IMR-90 (cell line): ENCODE measurements around the gene FOXF1. TPM values are rescaled to one million over a fixed set of nuclear protein-coding genes. Genes with fewer than 3 reads are reported as not detected.

Experiments
- ATAC-seq: fragments of 200-7000 bp; cut with Tn5 transposase; 2 replicates; pipeline ENCODE4 v1.9.1; 2020; ENCODE audit warnings: low read depth, mild to moderate bottlenecking, moderate library complexity
- BruUV-seq: library from RNA; stranded (reverse); fragments of 400-500 nt; replicated peaks from 2 replicates; lab custom pipeline; 2021; lab: Mats Ljungman, UMichigan
- CTCF ChIA-PET: fragments of 300-600 bp; formaldehyde crosslinking; extraction: SDS; loops from one replicate; lab custom pipeline; 2021; ENCODE audit warnings: antibody characterized with exemption; lab: Yijun Ruan, JAX
- POLR2A ChIA-PET: fragments of 300-600 bp; sonication (Branson Sonifier 250); formaldehyde crosslinking; loops from one replicate; lab custom pipeline; 2022; ENCODE audit warnings: antibody characterized with exemption; ENCODE audit not compliant: unreplicated experiment; lab: Charles Lee
- DNase-seq: peaks from one replicate; pipeline ENCODE4 v3.0.0; 2013
- H2AFZ ChIP-seq: replicated peaks from 2 replicates; pipeline ENCODE3; 2013; ENCODE audit warnings: low read length, mild to moderate bottlenecking; ENCODE audit not compliant: poor library complexity
- H2AK5ac ChIP-seq: 2 replicates; pipeline ENCODE4 v1.6.1; 2013; ENCODE audit warnings: low read depth, low read length, inconsistent platforms
- H2AK9ac ChIP-seq: replicated peaks from 2 replicates; pipeline ENCODE3; 2013; ENCODE audit warnings: mild to moderate bottlenecking, low read depth, low read length, moderate library complexity; ENCODE audit not compliant: poor library complexity
- H2BK120ac ChIP-seq: 2 replicates; pipeline ENCODE4 v1.6.1; 2013; ENCODE audit warnings: low read depth, low read length, inconsistent platforms
- H2BK15ac ChIP-seq: 3 replicates; pipeline ENCODE4 v1.6.1; 2013; ENCODE audit warnings: low read depth, low read length, inconsistent platforms
- H2BK20ac ChIP-seq: 2 replicates; pipeline ENCODE4 v1.6.1; 2013; ENCODE audit warnings: low read depth, mild to moderate bottlenecking, inconsistent platforms, low read length, moderate library complexity
- H2BK5ac ChIP-seq: 2 replicates; pipeline ENCODE4 v1.6.1; 2013; ENCODE audit warnings: mild to moderate bottlenecking, low read depth, low read length, inconsistent platforms; ENCODE audit not compliant: poor library complexity, severe bottlenecking
- H3K14ac ChIP-seq: replicated peaks from 2 replicates; pipeline ENCODE4 v1.6.1; 2013; ENCODE audit warnings: low read depth, low read length, inconsistent platforms
- H3K18ac ChIP-seq: 2 replicates; pipeline ENCODE4 v1.6.1; 2013; ENCODE audit warnings: low read depth, low read length, control low read depth
- H3K23ac ChIP-seq: 2 replicates; pipeline ENCODE4 v1.6.1; 2013; ENCODE audit warnings: low read depth, low read length, inconsistent platforms
- H3K27ac ChIP-seq: 2 replicates; pipeline ENCODE4 v1.5.1; 2013; ENCODE audit warnings: mild to moderate bottlenecking, control low read depth, low read length; ENCODE audit not compliant: insufficient read depth
- H3K27me3 ChIP-seq: 2 replicates; pipeline ENCODE4 v1.6.1; 2013; ENCODE audit warnings: low read length; ENCODE audit not compliant: control insufficient read depth, insufficient read depth
- H3K36me3 ChIP-seq: 2 replicates; pipeline ENCODE4 v1.6.1; 2013; ENCODE audit warnings: low read length, mixed read lengths; ENCODE audit not compliant: control insufficient read depth, insufficient read depth
- H3K4ac ChIP-seq: 2 replicates; pipeline ENCODE4 v1.6.1; 2013; ENCODE audit warnings: low read depth, low read length, inconsistent platforms
- H3K4me1 ChIP-seq: 2 replicates; pipeline ENCODE4 v1.6.1; 2013; ENCODE audit warnings: low read length, mixed read lengths; ENCODE audit not compliant: control insufficient read depth, insufficient read depth
- H3K4me2 ChIP-seq: 2 replicates; pipeline ENCODE4 v1.6.1; 2013; ENCODE audit warnings: low read depth, mild to moderate bottlenecking, control low read depth, low read length, moderate library complexity
- H3K4me3 ChIP-seq: 2 replicates; pipeline ENCODE4 v1.5.1; 2013; ENCODE audit warnings: low read depth, mild to moderate bottlenecking, control low read depth, low read length, moderate library complexity; ENCODE audit not compliant: insufficient read depth
- H3K56ac ChIP-seq: 2 replicates; pipeline ENCODE4 v1.6.1; 2013; ENCODE audit warnings: low read length, inconsistent platforms; ENCODE audit not compliant: insufficient read depth; ENCODE audit errors: extremely low read depth
- H3K79me1 ChIP-seq, 2 experiments: 2 replicates each; pipeline ENCODE4 v1.6.1; 2013; ENCODE audit warnings: low read length in 2 of 2, inconsistent platforms in 1 of 2, low read depth in 1 of 2
- H3K9ac ChIP-seq: 2 replicates; pipeline ENCODE4 v1.6.1; 2013; ENCODE audit warnings: low read depth, low read length, control low read depth
- H3K9me1 ChIP-seq: 2 replicates; pipeline ENCODE4 v1.6.1; 2013; ENCODE audit warnings: low read length, inconsistent platforms; ENCODE audit not compliant: insufficient read depth
- H3K9me3 ChIP-seq: 2 replicates; pipeline ENCODE4 v1.6.1; 2013; ENCODE audit warnings: low read length; ENCODE audit not compliant: control insufficient read depth, insufficient read depth
- H4K20me1 ChIP-seq: 2 replicates; pipeline ENCODE4 v1.6.1; 2013; ENCODE audit warnings: low read length, inconsistent platforms; ENCODE audit not compliant: insufficient read depth
- H4K5ac ChIP-seq: 2 replicates; pipeline ENCODE4 v1.6.1; 2013; ENCODE audit warnings: mild to moderate bottlenecking, low read depth, low read length, control low read depth
- H4K8ac ChIP-seq, 2 experiments: 2 replicates each; pipeline ENCODE4 v1.6.1; 2013; ENCODE audit warnings: low read depth in 2 of 2, low read length in 2 of 2, control low read depth in 1 of 2, inconsistent platforms in 1 of 2
- H4K91ac ChIP-seq: 2 replicates; pipeline ENCODE4 v1.6.1; 2013; ENCODE audit warnings: low read depth, low read length, inconsistent platforms; ENCODE audit not compliant: insufficient read depth
- BHLHE40 ChIP-seq: fragments of 150-350 bp; IDR thresholded peaks from 2 replicates; pipeline ENCODE4 v1.6.1; 2016; ENCODE audit warnings: mild to moderate bottlenecking, low read depth, low read length
- CEBPB ChIP-seq: IDR thresholded peaks from 2 replicates; pipeline ENCODE4 v1.6.1; 2012; ENCODE audit warnings: low read depth, low read length, improper control_type of control experiment
- CHD1 ChIP-seq: IDR thresholded peaks from 2 replicates; pipeline ENCODE4 v1.6.1; 2012; ENCODE audit warnings: low read depth, low read length, improper control_type of control experiment
- FOS ChIP-seq: fragments of 150-350 bp; IDR thresholded peaks from 2 replicates; pipeline ENCODE4 v1.6.1; 2016; ENCODE audit warnings: low read depth, low read length
- MAFK ChIP-seq: IDR thresholded peaks from 2 replicates; pipeline ENCODE4 v1.6.1; 2012; ENCODE audit warnings: low read depth, low read length, improper control_type of control experiment
- MAZ ChIP-seq: IDR thresholded peaks from 2 replicates; pipeline ENCODE4 v1.6.1; 2012; ENCODE audit warnings: low read depth, mild to moderate bottlenecking, low read length, improper control_type of control experiment, moderate library complexity, borderline replicate concordance
- MXI1 ChIP-seq: IDR thresholded peaks from 2 replicates; pipeline ENCODE4 v1.6.1; 2012; ENCODE audit warnings: low read depth, mild to moderate bottlenecking, low read length, moderate library complexity, borderline replicate concordance
- NFE2L2 ChIP-seq: fragments of 150-350 bp; IDR thresholded peaks from 2 replicates; pipeline ENCODE4 v1.6.1; 2016; ENCODE audit warnings: low read depth, mild to moderate bottlenecking, low read length
- POLR2A ChIP-seq: IDR thresholded peaks from 2 replicates; pipeline ENCODE4 v1.6.1; 2012; ENCODE audit warnings: mild to moderate bottlenecking, low read depth, low read length
- RAD21 ChIP-seq: IDR thresholded peaks from 2 replicates; pipeline ENCODE4 v1.6.1; 2012; ENCODE audit warnings: low read length, improper control_type of control experiment
- RCOR1 ChIP-seq: IDR thresholded peaks from 2 replicates; pipeline ENCODE4 v1.6.1; 2012; ENCODE audit warnings: mild to moderate bottlenecking, low read length, improper control_type of control experiment; ENCODE audit not compliant: insufficient replicate concordance
- RFX5 ChIP-seq: IDR thresholded peaks from 2 replicates; pipeline ENCODE4 v1.8.0; 2012; ENCODE audit warnings: low read depth, mild to moderate bottlenecking, low read length, moderate library complexity
- SMC3 ChIP-seq: fragments of 150-350 bp; IDR thresholded peaks from 2 replicates; pipeline ENCODE4 v1.6.1; 2016; ENCODE audit warnings: low read depth, mild to moderate bottlenecking, antibody characterized with exemption, low read length, moderate library complexity
- WGBS, 2 experiments: methylation state at CpG; one replicate each; pipeline versions ENCODE4 v1.1.5 to v1.1.7; 2013; ENCODE audit warnings: missing lambda C conversion rate in 2 of 2; ENCODE audit not compliant: insufficient read length in 1 of 2; ENCODE audit errors: extremely low coverage in 2 of 2; 5-methylcytosine and 5-hydroxymethylcytosine counted together
- dilution Hi-C: fragments of 300-500 bp; cut with HindIII; formaldehyde crosslinking; loops from one replicate; pipeline ENCODE4 v1.14.3; 2018; ENCODE audit warnings: low sequenced_read_pairs; ENCODE audit not compliant: unreplicated experiment
- in situ Hi-C: fragments of 300-500 bp; cut with MboI; formaldehyde crosslinking; loops from 3 replicates; pipeline ENCODE4 v1.14.3; 2019; ENCODE audit warnings: low sequenced_read_pairs, inconsistent platforms, mixed read lengths
- intact Hi-C: fragments of 100-400 bp; cut with micrococcal nuclease; formaldehyde crosslinking; loops from 2 replicates; pipeline ENCODE4 v1.10.0; 2022
- polyA plus RNA-seq, 3 experiments: library from polyadenylated mRNA; depleted of rRNA; stranded (reverse); fragments of >200 nt; gene quantifications; 2 replicates each; pipeline ENCODE4 v1.2.3, GENCODE V29; 2012; ENCODE audit warnings: low replicate concordance in 1 of 3
- total RNA-seq: library from RNA; depleted of rRNA; stranded (reverse); fragments of >200 nt; gene quantifications from 2 replicates; pipeline ENCODE4 v1.2.3, GENCODE V29; 2012
- TF ChIP-seq, protein P1 (sequence below): fragments of 150-350 bp; IDR thresholded peaks from 2 replicates; pipeline ENCODE4 v1.6.1; 2017; ENCODE audit warnings: mild to moderate bottlenecking, antibody characterized with exemption, low read length, low read depth
- TF ChIP-seq, protein P2 (sequence below): fragments of 150-350 bp; IDR thresholded peaks from 2 replicates; pipeline ENCODE4 v1.6.1; 2016; ENCODE audit warnings: low read depth, mild to moderate bottlenecking, low read length, moderate library complexity, borderline replicate concordance
- TF ChIP-seq, protein P3 (sequence below): conservative IDR thresholded peaks from 2 replicates; pipeline ENCODE4 v1.5.1; 2012; ENCODE audit warnings: mild to moderate bottlenecking, low read depth, low read length, improper control_type of control experiment

FOXF1 gene
- total and polyA plus RNA-seq, 2 of the 4 experiments (the other 2 are of a cell fraction), result 2.7 to 33.0 TPM

DNA sequence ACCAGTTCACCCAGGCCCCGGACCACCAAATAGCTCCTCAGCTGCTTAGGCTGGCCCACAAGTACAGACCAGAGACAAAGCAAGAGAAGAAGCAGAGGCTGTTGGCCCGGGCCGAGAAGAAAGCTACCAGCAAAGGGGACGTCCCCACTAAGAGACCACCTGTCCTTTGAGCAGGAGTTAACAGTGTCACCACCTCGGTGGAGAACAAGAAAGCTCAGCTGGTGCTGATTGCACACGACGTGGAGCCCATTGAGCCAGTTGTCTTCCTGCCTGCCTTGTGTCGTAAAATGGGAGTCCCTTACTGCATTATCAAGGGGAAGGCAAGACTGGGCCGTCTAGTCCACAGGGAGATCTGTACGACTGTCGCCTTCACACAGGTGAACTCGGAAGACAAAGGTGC is 15.4 kb downstream of the FOXF1 start:
- Histone ChIP-seq H4K20me1 (no peaks in the 10 kb centered on the region), H3K18ac (no peak overlapping the region), H2AK9ac (no peak overlapping the region), H3K9me3 (no peaks in the 10 kb centered on the region), H2BK20ac (no peak overlapping the region), H2BK5ac (no peak overlapping the region), H3K4me2 (no peak overlapping the region), H3K9ac (no peak overlapping the region), H3K36me3 (no peaks in the 10 kb centered on the region), H3K23ac (no peak overlapping the region), H3K56ac (no peak overlapping the region), H3K9me1 (no peaks in the 10 kb centered on the region), H4K8ac (no peak overlapping the region), H3K4me3 (no peak overlapping the region), H3K4me1 (no peaks in the 10 kb centered on the region), H3K79me1 (peaks cover 0 to 2% of the 10 kb centered on the region in 2 experiments; a peak in 2 of 4 replicates), H3K27ac (no peak overlapping the region), H2BK120ac (no peak overlapping the region), H3K27me3 (no peaks in the 10 kb centered on the region), H4K5ac (no peak overlapping the region), H2BK15ac (no peak overlapping the region), H2AK5ac (no peak overlapping the region), H3K14ac (no peak overlapping the region), H2AFZ (no peak overlapping the region), H4K91ac (no peak overlapping the region), H3K4ac (no peak overlapping the region)
- DNase-seq, result no peak
- BruUV-seq, result no TSS peak
- no peak for ATAC-seq
- 83% methylated on average over 9 of the region's 12 CpGs; no CpG with 5 or more reads in 1 of the 2 experiments for WGBS, 2 experiments
- ChIA-PET CTCF (no interaction called here), POLR2A (no interaction called here)
- intact Hi-C loops (no loop called here), dilution Hi-C loops (no loop called here), in situ Hi-C loops (no loop called here)
- no peak for TF ChIP-seq NFE2L2
- no peak for TF ChIP-seq RCOR1
- TF ChIP-seq MXI1, result no peak
- TF ChIP-seq FOS, result no peak
- TF ChIP-seq, protein P1, sequence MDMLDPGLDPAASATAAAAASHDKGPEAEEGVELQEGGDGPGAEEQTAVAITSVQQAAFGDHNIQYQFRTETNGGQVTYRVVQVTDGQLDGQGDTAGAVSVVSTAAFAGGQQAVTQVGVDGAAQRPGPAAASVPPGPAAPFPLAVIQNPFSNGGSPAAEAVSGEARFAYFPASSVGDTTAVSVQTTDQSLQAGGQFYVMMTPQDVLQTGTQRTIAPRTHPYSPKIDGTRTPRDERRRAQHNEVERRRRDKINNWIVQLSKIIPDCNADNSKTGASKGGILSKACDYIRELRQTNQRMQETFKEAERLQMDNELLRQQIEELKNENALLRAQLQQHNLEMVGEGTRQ, result no peak
- TF ChIP-seq CEBPB, result no peak
- no peak for TF ChIP-seq RFX5
- TF ChIP-seq RAD21, result no peak
- TF ChIP-seq MAFK, result no peak
- TF ChIP-seq MAZ, result no peak
- TF ChIP-seq, protein P2, sequence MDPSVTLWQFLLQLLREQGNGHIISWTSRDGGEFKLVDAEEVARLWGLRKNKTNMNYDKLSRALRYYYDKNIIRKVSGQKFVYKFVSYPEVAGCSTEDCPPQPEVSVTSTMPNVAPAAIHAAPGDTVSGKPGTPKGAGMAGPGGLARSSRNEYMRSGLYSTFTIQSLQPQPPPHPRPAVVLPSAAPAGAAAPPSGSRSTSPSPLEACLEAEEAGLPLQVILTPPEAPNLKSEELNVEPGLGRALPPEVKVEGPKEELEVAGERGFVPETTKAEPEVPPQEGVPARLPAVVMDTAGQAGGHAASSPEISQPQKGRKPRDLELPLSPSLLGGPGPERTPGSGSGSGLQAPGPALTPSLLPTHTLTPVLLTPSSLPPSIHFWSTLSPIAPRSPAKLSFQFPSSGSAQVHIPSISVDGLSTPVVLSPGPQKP, result no peak
- TF ChIP-seq POLR2A, result no peak
- no peak for TF ChIP-seq SMC3
- no peak for TF ChIP-seq BHLHE40
- TF ChIP-seq, protein P3, sequence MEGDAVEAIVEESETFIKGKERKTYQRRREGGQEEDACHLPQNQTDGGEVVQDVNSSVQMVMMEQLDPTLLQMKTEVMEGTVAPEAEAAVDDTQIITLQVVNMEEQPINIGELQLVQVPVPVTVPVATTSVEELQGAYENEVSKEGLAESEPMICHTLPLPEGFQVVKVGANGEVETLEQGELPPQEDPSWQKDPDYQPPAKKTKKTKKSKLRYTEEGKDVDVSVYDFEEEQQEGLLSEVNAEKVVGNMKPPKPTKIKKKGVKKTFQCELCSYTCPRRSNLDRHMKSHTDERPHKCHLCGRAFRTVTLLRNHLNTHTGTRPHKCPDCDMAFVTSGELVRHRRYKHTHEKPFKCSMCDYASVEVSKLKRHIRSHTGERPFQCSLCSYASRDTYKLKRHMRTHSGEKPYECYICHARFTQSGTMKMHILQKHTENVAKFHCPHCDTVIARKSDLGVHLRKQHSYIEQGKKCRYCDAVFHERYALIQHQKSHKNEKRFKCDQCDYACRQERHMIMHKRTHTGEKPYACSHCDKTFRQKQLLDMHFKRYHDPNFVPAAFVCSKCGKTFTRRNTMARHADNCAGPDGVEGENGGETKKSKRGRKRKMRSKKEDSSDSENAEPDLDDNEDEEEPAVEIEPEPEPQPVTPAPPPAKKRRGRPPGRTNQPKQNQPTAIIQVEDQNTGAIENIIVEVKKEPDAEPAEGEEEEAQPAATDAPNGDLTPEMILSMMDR, result no peak
- TF ChIP-seq CHD1, result no peak
